ENCODE results near the gene VAC14.
"Not testable (repeated sequence)": the region's sequence is repeated elsewhere in the genome, so short reads cannot be mapped to it uniquely, and the experiment has no call there.

VAC14 gene

DNA sequence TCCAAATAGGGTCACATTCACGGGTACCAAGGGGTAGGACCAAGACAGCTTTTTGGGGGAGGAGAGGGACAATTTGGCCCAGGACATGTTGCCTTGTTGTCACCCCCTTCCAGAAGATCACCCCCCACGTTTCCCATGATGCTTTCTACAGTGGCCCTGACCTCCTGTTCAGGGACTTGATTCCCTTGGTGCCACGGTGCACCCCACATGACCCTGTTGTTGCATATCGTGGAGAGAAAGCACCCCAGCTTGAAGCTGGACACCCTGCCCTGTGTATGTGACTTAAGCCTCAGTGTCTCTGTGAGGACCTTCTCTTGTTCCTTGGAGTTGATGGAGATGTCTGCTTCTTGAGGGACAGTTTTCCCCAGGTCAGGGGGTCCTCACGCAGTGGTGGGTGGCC lies 142.0 kb downstream of the VAC14 start:
- DNase-seq: no peak

DNA sequence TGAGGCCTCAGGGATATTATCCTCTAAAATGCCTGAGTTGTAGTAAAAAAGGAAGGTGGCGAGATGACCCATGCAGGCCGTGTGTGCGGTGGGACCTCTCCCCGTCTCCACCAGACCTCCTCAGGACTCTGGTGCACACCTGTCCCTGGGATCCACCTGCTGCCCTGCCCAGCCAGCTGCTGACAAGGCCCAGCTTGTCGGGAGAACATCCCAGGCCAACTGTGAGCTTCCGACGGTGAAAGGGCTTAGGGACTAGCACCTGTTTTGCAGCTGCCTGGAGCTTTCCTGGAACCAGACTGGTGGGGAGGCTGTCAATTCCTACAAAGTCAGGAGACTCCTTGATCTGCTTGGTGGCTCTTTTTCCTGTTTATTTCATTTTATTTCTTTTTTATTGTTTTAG lies 143.0 kb downstream of the VAC14 start:
- no peak for DNase-seq

DNA sequence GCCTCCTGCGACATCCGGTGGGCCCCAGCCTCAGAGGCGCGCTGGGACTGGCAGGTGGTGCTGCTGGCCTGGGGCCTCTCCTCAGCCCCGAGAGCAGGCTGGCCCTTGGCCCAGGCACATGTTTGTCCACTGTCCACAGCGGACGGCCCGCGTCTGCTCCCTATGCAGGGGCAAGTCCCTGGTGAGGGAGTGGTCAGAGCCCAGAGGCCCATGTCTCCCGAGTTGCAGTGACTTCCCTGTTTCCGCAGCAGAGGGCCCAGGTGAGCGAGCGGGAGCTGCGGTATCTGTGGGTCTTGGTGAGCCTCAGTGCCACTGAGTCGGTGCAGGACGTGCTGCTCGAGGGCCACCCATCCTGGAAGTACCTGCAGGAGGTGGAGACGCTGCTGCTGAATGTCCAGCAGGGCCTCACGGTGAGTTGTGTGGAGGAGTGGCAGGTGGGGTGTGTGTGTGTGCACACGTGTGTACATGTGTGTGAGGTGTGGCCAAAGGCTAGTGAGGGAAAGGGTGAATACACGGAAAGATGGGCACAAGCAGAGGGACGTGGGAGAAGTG lies 144.2 kb downstream of the VAC14 start:
- DNase-seq: no peak

DNA sequence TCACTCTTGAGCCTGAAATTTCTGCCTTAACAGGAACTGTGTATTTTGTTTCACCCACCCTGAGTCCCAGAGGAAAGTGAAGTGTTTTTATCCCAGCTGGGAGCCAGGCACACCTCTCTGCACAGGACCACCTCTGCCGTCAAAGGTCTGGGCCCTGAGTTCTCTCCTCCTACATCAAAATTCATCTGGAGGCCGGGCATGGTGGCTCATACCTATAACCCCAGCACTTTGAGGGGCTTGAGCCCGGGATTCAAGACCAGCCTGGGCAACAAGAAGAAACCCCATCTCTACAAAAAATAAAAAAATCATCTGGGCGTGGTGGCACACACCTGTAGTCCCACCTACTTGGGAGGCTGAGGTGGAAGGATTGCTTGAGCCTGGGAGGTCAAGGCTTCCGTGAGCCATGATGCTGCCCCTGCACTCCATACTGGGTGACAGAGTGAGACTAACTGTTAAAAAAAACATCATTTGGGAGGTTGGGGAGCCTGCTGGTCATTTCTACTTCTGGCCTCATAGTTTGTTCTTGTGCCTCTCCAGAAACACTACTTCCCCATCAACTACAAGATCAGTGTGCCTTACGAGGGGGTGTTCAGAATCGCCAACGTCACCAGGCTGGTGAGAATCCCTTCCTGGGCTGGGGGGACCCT lies 144.8 kb downstream of the VAC14 start:
- no peak for DNase-seq

DNA sequence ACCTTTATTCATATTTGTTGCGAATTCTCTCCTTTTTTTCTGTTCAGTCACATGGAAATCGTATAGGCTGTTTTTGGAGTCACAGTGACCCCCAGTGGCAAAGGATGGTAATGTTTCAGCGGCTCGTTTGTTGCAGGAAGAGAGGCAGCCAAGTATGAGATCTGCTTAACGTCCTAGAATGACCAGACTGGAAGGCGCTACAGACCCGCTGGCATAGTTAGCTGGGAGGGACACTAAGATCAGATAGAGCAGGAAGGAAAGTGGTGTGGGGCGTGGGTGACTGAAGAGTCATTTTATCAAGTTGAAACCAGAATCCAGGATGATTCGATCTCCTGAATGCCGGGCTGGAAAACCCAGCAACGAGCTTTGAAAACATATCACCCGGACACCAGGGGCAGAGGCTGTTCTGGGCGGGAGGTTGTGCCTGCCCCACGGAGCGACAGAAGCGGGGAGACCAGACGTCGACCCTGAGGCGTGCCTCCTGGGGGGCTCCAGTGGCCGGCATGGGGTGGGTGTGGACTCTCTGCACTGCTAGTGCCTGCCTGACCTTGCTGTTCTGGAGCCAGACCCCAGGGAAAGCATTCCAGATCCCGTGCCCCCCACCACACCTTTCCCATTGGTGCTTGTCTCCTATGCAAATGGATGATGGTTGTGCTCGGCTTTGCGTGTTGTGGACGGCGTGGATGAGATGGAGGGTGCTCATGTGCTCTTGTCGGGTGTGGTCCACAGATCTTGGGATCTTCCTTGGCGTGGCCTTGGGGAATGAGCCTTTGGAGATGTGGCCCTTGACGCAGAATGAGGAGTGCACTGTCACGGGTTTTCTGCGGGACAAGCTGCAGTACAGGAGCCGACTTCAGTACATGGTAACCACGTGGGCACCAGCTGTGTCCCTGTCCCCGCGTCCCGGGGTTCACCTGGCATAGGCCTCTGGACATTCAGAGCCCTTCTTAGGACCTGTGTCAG lies 146.9 kb downstream of the VAC14 start:
- DNase-seq: peak; percentile 7 to 73

DNA sequence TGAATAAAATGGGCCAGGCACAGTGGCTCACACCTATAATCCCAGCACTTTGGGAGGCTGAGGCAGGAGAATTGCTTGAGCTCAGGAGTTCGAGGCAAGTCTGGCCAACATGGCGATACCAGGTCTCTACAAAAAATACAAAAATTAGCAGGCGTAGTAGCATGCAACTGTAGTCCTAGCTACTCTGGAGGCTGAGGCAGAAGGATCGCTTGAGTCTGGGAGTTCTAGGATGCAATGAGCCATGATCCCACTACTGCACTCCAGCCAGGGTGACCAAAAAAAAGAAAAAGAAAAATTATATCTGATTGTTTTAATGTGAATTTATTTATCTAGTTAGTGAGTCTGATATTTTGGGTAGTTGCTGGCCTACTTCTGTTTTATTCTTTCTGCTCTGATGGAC lies 147.6 kb downstream of the VAC14 start:
- DNase-seq: no peak

DNA sequence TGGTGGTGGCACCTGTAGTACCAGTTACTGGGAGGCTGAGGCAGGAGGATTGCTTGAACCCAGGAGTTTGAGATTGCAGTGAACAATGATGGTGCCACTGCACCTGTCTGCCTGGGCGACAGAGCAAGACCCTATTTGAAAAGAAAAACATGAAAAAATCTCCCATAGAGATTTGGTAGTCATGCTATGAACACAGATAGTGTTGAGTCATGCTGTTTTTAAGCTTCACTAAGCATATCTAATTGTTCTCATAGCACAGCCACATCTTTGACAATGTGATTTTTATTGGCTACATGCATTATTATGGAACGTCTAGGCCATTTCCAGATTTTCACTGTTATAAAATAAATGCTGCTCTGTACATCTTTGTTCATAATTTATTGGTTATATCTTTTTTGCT lies 148.6 kb downstream of the VAC14 start:
- no peak for DNase-seq

DNA sequence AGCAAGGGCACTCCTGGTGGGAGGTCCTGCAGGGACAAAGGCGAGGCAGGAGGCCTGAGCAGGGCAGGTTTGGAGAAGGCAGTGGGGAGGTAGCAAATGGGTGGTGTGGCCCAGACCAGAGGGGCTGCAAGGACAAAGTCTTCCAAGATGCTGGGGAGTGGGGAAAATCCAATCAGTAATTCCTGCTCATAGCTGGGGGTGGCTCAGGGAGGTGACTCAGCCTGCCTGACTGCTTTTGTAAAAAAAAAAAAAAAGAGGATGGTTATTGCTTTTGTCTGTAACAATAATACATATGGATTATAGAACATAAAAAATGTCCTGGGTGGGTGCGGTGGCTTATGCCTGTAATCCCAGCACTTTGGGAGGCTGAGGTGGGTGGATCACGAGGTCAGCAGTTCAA lies 149.4 kb downstream of the VAC14 start:
- DNase-seq: no peak

DNA sequence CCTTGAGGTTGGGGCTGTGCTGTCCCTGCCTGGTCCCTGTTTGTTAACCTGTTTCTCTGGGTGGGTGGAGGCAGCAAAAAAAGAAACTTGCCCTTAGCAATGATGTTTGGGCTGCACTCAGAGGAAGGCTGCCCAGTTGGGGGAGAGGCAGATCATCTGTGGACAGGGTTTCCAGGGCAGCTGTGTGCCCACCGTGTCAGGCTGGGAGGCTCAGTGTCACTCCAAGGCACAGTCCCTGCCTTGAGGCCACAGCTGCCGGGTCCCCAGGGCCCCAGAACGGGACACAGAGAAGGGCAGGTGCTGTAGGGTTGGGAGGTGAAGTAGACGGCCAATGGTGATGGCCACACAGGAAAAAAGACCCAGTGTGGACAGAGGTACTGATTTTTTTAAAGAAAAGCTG lies 150.7 kb downstream of the VAC14 start:
- no peak for DNase-seq

DNA sequence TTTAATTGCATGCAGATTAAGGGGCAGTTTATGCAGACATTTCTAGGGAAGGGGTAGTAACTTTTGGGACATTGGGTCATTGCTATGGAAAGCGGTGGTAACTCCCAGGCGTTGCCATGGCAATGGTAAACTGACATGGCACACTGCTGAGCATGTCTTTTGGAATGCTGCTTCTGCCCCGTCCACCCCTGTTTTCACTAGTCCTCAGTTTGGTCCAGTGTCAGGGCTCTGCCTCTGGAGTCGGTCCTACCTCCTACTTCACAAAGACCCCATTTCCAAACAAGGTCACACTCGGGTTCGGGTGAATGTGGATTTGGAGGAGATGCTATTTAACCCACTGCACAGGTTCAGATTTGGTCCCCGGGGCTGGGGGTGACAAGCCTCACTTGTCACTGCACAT lies 151.7 kb downstream of the VAC14 start:
- no peak for DNase-seq

DNA sequence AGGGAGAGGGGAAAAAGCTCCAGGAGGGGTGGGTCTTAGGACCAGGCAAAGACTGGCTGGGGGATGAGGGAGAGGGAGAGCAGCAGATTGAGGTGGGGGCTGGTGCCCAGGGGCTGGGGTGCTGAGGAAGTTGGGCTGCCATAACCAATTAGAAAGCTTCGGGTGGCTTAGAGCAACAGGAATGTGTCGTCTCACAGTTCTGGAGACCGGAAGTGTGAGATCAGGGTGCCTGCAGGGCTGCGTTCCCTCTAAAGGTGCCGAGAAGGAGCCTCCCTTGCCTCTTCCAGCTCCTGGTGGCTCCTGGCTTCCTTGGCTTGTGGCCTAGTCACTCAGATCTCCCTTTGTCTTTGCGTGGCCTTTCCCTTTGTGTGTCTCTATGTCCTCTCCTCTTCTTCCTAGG lies 152.4 kb downstream of the VAC14 start:
- DNase-seq: no peak

DNA sequence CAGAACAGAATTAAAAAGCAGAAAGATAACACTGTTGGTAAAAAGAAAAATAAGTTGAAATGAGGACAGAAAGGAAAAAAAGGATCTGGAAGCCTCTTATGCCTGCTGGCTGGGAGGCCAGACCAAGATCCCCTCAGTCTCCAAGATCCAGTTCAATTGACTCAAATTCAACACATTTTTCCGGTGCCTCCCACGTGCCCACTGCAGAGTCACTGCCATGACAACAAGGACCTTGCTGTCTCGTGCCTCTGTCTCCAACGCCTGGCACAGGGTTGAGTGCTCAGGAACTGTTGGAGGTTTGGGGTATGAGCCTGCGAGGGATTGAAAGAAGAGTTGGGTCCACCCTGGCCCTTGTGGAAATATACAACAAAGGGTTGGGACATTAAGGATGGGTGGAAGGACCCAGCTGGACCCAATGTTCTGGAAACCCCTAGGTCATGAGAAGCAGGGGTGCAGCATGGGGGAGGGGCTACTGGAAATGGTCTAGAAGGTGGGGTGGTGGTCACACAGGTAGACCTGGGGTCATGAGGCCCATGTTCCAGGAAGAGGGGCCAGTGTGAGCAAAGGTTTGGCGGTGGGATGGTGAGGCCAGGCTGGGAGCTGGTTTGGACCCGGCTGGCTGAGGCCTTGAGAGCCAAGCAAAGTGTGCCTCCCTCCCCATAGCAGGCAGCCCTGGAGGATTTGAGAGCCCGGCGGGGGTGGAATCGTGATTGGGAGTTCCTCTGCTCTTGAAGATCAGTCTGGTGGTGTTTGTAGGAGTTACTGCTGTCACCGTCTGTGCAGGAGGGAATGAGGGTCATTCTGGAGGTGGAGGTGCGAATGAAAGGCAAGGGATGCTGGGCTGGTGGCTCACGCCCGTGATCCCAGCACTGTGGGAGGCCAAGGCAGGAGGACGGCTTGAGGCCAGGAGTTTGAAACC lies 153.3 kb downstream of the VAC14 start:
- no peak for DNase-seq

DNA sequence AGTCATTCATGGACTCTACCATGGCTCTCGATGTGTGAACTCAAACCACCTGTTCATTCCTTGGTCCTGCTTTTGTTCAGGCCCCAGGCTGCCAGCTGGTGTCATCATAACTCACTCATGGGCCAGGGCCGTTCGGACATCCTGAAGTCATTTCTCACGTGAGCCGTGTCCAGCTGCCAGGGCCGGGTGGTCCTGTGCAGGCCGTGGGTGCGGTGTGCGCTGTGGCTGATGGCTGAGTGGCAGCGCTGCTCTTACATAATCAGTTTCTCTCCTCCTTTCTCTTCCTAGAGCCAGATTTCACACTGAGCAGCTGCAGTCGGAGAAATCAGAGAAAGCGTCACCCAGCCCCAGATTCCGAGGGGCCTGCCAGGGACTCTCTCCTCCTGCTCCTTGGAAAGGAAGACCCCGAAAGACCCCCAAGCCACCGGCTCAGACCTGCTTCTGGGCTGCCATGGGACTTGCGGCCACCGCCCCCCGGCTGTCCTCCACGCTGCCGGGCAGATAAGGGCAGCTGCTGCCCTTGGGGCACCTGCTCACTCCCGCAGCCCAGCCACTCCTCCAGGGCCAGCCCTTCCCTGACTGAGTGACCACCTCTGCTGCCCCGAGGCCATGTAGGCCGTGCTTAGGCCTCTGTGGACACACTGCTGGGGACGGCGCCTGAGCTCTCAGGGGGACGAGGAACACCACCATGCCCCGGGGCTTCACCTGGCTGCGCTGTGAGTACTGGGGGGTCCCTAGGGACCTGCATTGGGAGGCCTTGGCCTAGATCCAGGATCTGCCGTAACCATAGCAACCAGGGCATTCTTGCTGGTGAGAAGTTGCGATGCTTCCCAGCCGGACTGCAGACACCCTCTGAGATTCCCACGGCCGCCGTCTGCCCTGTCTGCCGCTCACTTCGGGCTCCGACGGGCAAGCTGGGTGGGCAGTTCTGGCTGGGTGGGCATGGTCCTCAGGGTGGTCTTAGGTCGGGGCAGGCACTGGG lies 154.4 kb downstream of the VAC14 start, which contains the start of gene IL34:
TSS of gene IL34 (plus strand) at position 300 of the 982 bp plus-strand sequence. CDS start at position 689, 389 bp downstream.
- DNase-seq: no peak

DNA sequence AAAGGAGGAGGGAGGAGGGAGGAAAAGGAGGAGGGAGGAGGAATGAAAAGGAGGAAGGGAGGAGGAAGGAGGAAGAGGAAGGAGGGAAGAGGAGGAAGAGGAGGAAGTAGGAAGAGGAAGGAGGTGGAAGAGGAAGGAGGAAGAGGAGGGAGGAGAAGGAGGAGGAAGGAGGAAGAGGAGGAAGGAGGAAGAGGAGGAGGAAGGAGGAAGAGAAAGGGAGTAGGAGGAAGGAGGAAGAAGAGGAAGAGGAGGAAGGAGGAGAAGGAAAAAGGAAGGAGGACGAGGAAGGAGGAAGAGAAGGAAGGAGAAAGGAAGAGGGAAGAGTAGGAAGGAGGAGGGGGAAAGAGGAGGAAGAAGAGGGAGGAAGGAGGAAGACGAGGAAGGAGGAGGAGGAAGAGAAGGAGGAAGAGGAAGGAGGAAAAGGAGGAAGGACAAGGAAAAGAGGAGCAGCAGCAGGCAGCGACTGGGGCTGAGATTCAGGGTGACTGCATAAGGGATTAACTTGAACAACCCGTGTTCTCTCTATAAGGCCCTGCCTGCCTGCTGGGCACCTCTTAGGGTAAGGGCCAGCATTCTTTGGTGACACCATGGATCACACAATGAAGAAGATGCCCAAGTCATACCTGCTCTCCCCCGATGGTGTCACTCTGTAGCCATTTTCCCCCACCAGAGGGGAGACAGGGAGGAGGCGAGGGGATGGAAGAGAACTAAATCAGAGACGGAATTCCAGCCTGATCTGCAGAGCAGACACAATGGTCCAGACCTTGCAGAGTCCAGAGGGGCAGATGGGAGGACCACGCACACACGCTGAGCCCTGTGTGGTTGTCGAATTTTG lies 156.0 kb downstream of the VAC14 start:
- no peak for DNase-seq

DNA sequence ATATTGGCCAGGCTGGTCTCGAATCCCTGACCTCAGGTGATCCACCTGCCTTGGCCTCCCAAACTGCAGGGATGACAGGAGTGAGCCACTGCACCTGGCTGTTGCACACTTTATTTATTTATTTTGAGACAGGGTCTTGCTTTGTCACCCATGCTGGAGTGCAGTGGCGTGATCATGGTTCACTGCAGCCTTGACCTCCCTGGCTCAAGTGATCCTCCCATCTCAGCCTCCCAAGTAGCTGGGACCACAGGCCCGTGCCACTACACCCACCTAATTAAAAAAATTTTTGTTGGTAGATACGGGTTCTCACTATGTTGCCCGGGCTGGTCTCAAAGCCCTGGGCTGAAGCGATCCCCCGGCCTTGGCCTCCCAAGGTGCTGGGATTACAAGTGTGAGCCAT lies 157.7 kb downstream of the VAC14 start:
- not testable (repeated sequence) for DNase-seq

DNA sequence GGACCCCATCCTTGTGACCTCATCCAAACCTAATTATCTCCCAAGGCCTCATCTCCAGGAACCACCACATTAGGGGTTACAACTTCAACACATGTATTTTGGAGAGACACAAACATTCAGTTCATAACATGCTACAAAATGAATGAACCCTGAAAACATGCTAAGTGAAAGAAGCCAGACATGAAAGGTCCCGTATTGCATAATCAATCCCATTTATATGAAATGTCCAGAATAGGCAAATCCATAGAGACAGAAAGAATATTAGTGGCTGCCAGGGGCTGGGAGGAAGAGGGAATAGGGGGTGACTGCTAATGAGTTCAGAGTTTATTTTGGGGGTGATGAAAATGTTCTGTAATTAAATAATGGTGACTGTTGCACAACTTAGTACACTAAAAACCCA lies 158.3 kb downstream of the VAC14 start:
- no peak for DNase-seq

DNA sequence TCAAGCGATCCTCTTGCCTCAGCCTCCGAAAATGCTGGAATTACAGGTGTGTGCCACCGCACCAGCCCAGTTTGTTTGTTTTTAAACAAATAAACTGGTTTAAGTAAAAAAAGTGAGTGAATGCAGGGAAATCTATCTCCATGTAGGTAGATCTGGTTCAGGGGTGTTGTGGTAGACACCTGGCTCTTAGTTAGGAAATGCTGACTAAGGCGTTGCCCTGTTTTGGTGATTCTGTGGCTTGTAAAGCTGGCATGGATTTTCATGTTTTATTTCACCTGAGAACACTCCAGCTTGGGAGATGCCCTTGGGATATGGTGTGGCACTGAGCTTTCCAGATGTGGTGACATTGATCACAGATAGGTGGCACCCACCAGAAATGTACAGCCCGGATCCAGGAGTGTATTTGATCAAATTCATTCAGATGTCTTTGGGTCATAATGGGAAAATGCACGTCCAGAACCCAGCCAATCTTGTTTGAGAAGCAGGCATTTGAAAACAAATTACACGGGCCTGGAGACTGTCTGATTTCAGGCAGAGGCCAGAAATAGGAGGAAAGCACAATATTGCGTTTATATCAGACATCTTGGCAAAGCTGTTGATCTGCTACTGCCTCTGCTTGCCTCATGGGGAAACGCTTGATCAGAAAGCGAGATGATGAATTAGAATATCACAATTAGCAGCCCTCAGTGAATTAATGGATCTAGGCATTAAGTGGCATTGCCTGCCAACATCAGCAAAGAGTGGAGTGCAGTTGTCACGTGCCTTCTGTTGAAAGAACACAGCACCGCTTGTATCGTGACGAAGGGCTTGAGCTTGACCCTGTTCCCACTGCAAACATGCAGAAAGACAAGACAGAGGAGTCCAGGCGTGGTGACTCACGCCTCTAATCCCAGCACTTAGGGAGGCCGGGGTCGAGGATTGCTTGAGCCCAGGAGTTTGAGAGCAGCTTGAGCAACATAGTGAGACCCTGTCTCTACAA lies 161.9 kb downstream of the VAC14 start:
- no peak for DNase-seq
